HG02840 (cell line): ENCODE results near the gene RAB30.
A peak's percentile ranks its signal among the peaks of the same experiment; 100 is the strongest.

Experiments used
- ATAC-seq: cut with Tn5 transposase; IDR thresholded peaks from one replicate; pipeline ENCODE4 v1.9.1; 2021; ENCODE audit warnings: mild to moderate bottlenecking, moderate library complexity, moderate number of reproducible peaks; ENCODE audit not compliant: unreplicated experiment, low FRiP score

The RAB30 gene

GRCh38 chr11:83070731-83071566 is 748 bp downstream of the RAB30 start:
- ATAC-seq, result no peak

GRCh38 chr11:83070044-83070701 is 1.5 kb downstream of the RAB30 start:
- no peak for ATAC-seq

GRCh38 chr11:83069441-83070043 is 2.2 kb downstream of the RAB30 start:
- no peak for ATAC-seq

- no peak for ATAC-seq
Observed at GRCh38 chr11:83068568-83068967, 3.1 kb downstream of the RAB30 start.

- no peak for ATAC-seq
Observed at GRCh38 chr11:83064011-83064410, 7.7 kb downstream of the RAB30 start.

- peak; percentile 70 for ATAC-seq
Observed at GRCh38 chr11:83063073-83063754, 8.5 kb downstream of the RAB30 start.

- ATAC-seq, result peak; percentile 51
Observed at GRCh38 chr11:83061883-83062282, 9.8 kb downstream of the RAB30 start.

- ATAC-seq, result no peak
Observed at GRCh38 chr11:83060965-83061364, 10.7 kb downstream of the RAB30 start.

- no peak for ATAC-seq
Observed at GRCh38 chr11:83057721-83058120, 14.0 kb downstream of the RAB30 start.

- ATAC-seq, result no peak
Observed at GRCh38 chr11:83056611-83057010, 15.1 kb downstream of the RAB30 start.

- ATAC-seq, result no peak
Observed at GRCh38 chr11:83056204-83056603, 15.5 kb downstream of the RAB30 start.

GRCh38 chr11:83054904-83055380 is 16.8 kb downstream of the RAB30 start:
- ATAC-seq, result no peak

GRCh38 chr11:83054001-83054400 is 17.7 kb downstream of the RAB30 start:
- peak; percentile 59 for ATAC-seq

- ATAC-seq, result no peak
Observed at GRCh38 chr11:83051760-83052671, 19.7 kb downstream of the RAB30 start.

- no peak for ATAC-seq
Observed at GRCh38 chr11:83047515-83048225, 24.0 kb downstream of the RAB30 start.

- no peak for ATAC-seq
Observed at GRCh38 chr11:83046621-83047172, 25.0 kb downstream of the RAB30 start.

- ATAC-seq, result peak; percentile 61
Observed at GRCh38 chr11:83044958-83045712, 26.6 kb downstream of the RAB30 start.
